K562 (cell line): ENCODE data around the gene DROSHA. TPM values are rescaled to one million over a fixed set of nuclear protein-coding genes. Genes with fewer than 3 reads are reported as not detected.

Experiments
- ATAC-seq: fragments of 200-7000 bp; cut with Tn5 transposase; 3 replicates; pipeline ENCODE4 v1.9.1; 2020; ENCODE audit warnings: moderate library complexity
- BruUV-seq: library from RNA; stranded (reverse); fragments of 400-500 nt; replicated peaks from 2 replicates; lab custom pipeline; 2021; lab: Mats Ljungman, UMichigan
- CTCF ChIA-PET: fragments of 300-600 bp; formaldehyde crosslinking; extraction: SDS; loops from one replicate; lab custom pipeline; 2021; ENCODE audit warnings: low intra/inter-chr PET ratio; lab: Yijun Ruan, JAX
- POLR2A ChIA-PET: fragments of 300-600, 350-650 bp; sonication (Branson Sonifier 250); formaldehyde crosslinking; extraction: SDS; loops from one replicate; lab custom pipeline; 2021; ENCODE audit warnings: antibody characterized with exemption, inconsistent platforms; lab: Yijun Ruan, JAX
- DNase-seq, 4 experiments: peaks; one replicate each; pipeline versions ENCODE4 v3.0.0 to v3.0.0-alpha.2; 2011 to 2018; ENCODE audit warnings: low spot score in 3 of 4, mixed read lengths in 3 of 4; ENCODE audit errors: extremely low read depth in 1 of 4
- FAIRE-seq: peaks from 2 replicates; lab custom pipeline; 2011; peaks lifted over from hg19 to GRCh38; lab: Jason Lieb, UNC
- H2AFZ ChIP-seq: 2 replicates; pipeline ENCODE4 v1.6.0; 2011; ENCODE audit warnings: low read depth, low read length, control low read depth, inconsistent platforms
- H3K27ac ChIP-seq: fragments of 200-600 bp; 3 replicates; pipeline ENCODE4 v1.8.0; 2011; ENCODE audit warnings: low read depth, mild to moderate bottlenecking, control low read depth, inconsistent platforms, low read length, moderate library complexity, mixed read lengths; ENCODE audit errors: extremely low read depth
- H3K27me3 ChIP-seq, 2 experiments: fragments of 300-600 bp in 1 of 2; 2 replicates in 1 of 2; 3 replicates in 1 of 2; pipeline versions ENCODE4 v1.6.0 to v1.8.0; 2011; ENCODE audit warnings: inconsistent platforms in 2 of 2, low read length in 2 of 2, mild to moderate bottlenecking in 1 of 2, mixed read lengths in 1 of 2, moderate library complexity in 1 of 2; ENCODE audit not compliant: control insufficient read depth in 2 of 2, insufficient read depth in 2 of 2
- H3K36me3 ChIP-seq: fragments of 300-600 bp; 3 replicates; pipeline ENCODE4 v1.8.0; 2011; ENCODE audit warnings: mild to moderate bottlenecking, low read length, inconsistent platforms; ENCODE audit not compliant: control insufficient read depth, insufficient read depth
- H3K4me1 ChIP-seq, 2 experiments: fragments of 200-600 bp in 1 of 2; replicated peaks in 1 of 2; 2 replicates in 1 of 2; 3 replicates in 1 of 2; pipeline versions ENCODE4 v1.5.1 to v1.8.0; 2011; ENCODE audit warnings: inconsistent platforms in 2 of 2, low read length in 2 of 2, mild to moderate bottlenecking in 1 of 2, mixed read lengths in 1 of 2, moderate library complexity in 1 of 2; ENCODE audit not compliant: control insufficient read depth in 2 of 2, insufficient read depth in 2 of 2
- H3K4me2 ChIP-seq: 2 replicates; pipeline ENCODE4 v1.6.1; 2011; ENCODE audit warnings: low read length, control low read depth, inconsistent platforms, mixed read lengths; ENCODE audit not compliant: insufficient read depth
- H3K4me3 ChIP-seq: fragments of 200-600 bp; sonication (generic), shearing (Covaris generic); 2 replicates; pipeline ENCODE4 v1.5.1; 2016; ENCODE audit warnings: control low read depth, inconsistent platforms
- H3K79me2 ChIP-seq: fragments of 200-600 bp; 3 replicates; pipeline ENCODE4 v1.8.0; 2011; ENCODE audit warnings: low read length, inconsistent platforms; ENCODE audit not compliant: control insufficient read depth, insufficient read depth
- H3K9ac ChIP-seq, 2 experiments: 2 replicates each; pipeline versions ENCODE4 v1.6.0 to v1.6.1; 2011; ENCODE audit warnings: low read depth in 2 of 2, low read length in 2 of 2, control low read depth in 1 of 2, inconsistent platforms in 1 of 2, mild to moderate bottlenecking in 1 of 2, mixed read lengths in 1 of 2; ENCODE audit not compliant: insufficient read depth in 1 of 2
- H3K9me1 ChIP-seq: one replicate; pipeline ENCODE4 v1.6.0; 2011; ENCODE audit warnings: inconsistent platforms, mild to moderate bottlenecking, low read length, moderate library complexity; ENCODE audit not compliant: control insufficient read depth, insufficient read depth
- H3K9me3 ChIP-seq: replicated peaks from 2 replicates; pipeline ENCODE4 v1.5.1; 2011; ENCODE audit warnings: low read depth, low read length, inconsistent platforms; ENCODE audit not compliant: control insufficient read depth, insufficient read depth
- H4K20me1 ChIP-seq: replicated peaks from 2 replicates; pipeline ENCODE4 v1.6.1; 2011; ENCODE audit warnings: low read length, inconsistent platforms, mixed read lengths; ENCODE audit not compliant: control insufficient read depth, insufficient read depth
- ATF1 ChIP-seq, 2 experiments: fragments of 450-650 bp in 1 of 2; IDR thresholded peaks; 2 replicates each; pipeline ENCODE4 v1.6.1; 2016; ENCODE audit warnings: missing compliant biosample characterization in 1 of 2, missing genetic modification characterization in 1 of 2
- FOSL1 ChIP-seq: fragments of 200-800 bp; sonication (Bioruptor generic); conservative IDR thresholded peaks from 2 replicates; pipeline ENCODE4 v1.6.1; 2016; ENCODE audit warnings: missing genetic modification characterization, missing compliant biosample characterization
- NONO ChIP-seq, 2 experiments: fragments of 200-400 bp in 1 of 2; fragments of 450-650 bp in 1 of 2; formaldehyde crosslinking in 1 of 2; IDR thresholded peaks; 2 replicates each; pipeline ENCODE4 v1.6.1; 2017; ENCODE audit warnings: low read depth in 2 of 2, mild to moderate bottlenecking in 2 of 2, moderate library complexity in 2 of 2, low read length in 1 of 2
- POLR2B ChIP-seq: fragments of 450-650 bp; IDR thresholded peaks from 2 replicates; pipeline ENCODE4 v1.6.1; 2018; ENCODE audit warnings: low read depth; ENCODE audit not compliant: partially characterized antibody
- SPI1 ChIP-seq: IDR thresholded peaks from 2 replicates; pipeline ENCODE4 v1.6.1; 2011; ENCODE audit warnings: low read depth, low read length, control low read depth, borderline replicate concordance
- THRA ChIP-seq: fragments of 450-650 bp; IDR thresholded peaks from 2 replicates; pipeline ENCODE4 v1.6.1; 2017; ENCODE audit warnings: mild to moderate bottlenecking, moderate library complexity
- WGBS: fragments of 100-300 bp; shearing (Covaris generic); methylation state at CpG from one replicate; pipeline ENCODE4 v1.1.6; 2016; ENCODE audit warnings: low coverage, mixed read lengths; ENCODE audit not compliant: insufficient coverage; ENCODE audit errors: missing lambda C conversion rate; 5-methylcytosine and 5-hydroxymethylcytosine counted together
- in situ Hi-C: fragments of 300-500 bp; cut with MboI; formaldehyde crosslinking; loops from 4 replicates; pipeline ENCODE4 v1.15.0; 2018; ENCODE audit warnings: inconsistent platforms, mixed read lengths
- intact Hi-C: fragments of 100-400 bp; cut with micrococcal nuclease; formaldehyde crosslinking; loops from 2 replicates; pipeline ENCODE4 v1.14.2; 2022
- polyA plus RNA-seq, 8 experiments: library from polyadenylated mRNA; depleted of rRNA in 4 of 8; stranded (reverse) in 5 of 8; unstranded in 3 of 8; fragments of >200 nt; fragmentation: Nextera tagmentation in 2 of 8; fragmentation: Illumina TruSeq in 1 of 8; extraction: Ambion mirVana in 2 of 8; extraction: Trizol in 1 of 8; gene quantifications; 2 replicates each; pipeline versions ENCODE4 v1.2.1 to v1.2.3, GENCODE V29; 2011 to 2014; ENCODE audit warnings: inconsistent platforms in 1 of 8, missing spikeins in 1 of 8
- total RNA-seq, 7 experiments: library from RNA; depleted of rRNA in 6 of 7; stranded (reverse); fragments of >200 nt in 6 of 7; fragmentation: Illumina TruSeq in 2 of 7; extraction: Trizol in 2 of 7; gene quantifications; 2 replicates each; pipeline versions ENCODE4 v1.2.1 to v1.2.3, GENCODE V29; 2011 to 2021; ENCODE audit warnings: low replicate concordance in 1 of 7

The DROSHA gene
- total and polyA plus RNA-seq, 9 of the 15 experiments (the other 6 are each of a cell fraction or from before 2014, with no cell fraction given): 52.5 to 109 (median 68.9) TPM

GRCh38 chr5:31579558-31579957, 47.7 kb upstream of the DROSHA start:
- no peak for TF ChIP-seq NONO (IDR thresholded peaks at IDR 0.05; ENCODE audit: low read depth in 2 of 2, low read length in 1 of 2)
- peaks cover 5% of the 10 kb centered on the region in 2 experiments; a peak in 3 of 5 replicates for H3K27me3 ChIP-seq
- no peaks in the 10 kb centered on the region for H3K36me3 ChIP-seq
- intact Hi-C loops (no loop called here), in situ Hi-C loops (loop anchor here (25.0 kb wide), 1 partner anchor 1033 kb away; no protein-coding TSS in a partner anchor)
- no peaks in the 10 kb centered on the region for H3K4me1 ChIP-seq
- H3K9me1 ChIP-seq: no peaks in the 10 kb centered on the region
- H3K4me2 ChIP-seq: no peak overlapping the region
- no peak overlapping the region for H3K4me3 ChIP-seq
- H3K9ac ChIP-seq: no peak overlapping the region
- FAIRE-seq (no peak), ATAC-seq (no peak), DNase-seq (no peak)
- no peaks in the 10 kb centered on the region for H3K79me2 ChIP-seq
- no peak overlapping the region for H3K27ac ChIP-seq
- ChIA-PET POLR2A (no interaction called here), CTCF (interaction anchor here (0.6 kb wide), 1 partner anchor 1847 kb away, joined by 4 read pairs; no protein-coding TSS in a partner anchor)
- H3K9me3 ChIP-seq: no peaks in the 10 kb centered on the region
- BruUV-seq: no TSS peak
- no peak overlapping the region for H2AFZ ChIP-seq
- WGBS: 0% methylated on average over 2 of the region's 2 CpGs
- no peaks in the 10 kb centered on the region for H4K20me1 ChIP-seq

GRCh38 chr5:31577438-31577837, 45.5 kb upstream of the DROSHA start:
- no peak overlapping the region for H3K27ac ChIP-seq
- FAIRE-seq: no peak
- no peak for ATAC-seq
- no TSS peak for BruUV-seq
- no peaks in the 10 kb centered on the region for H4K20me1 ChIP-seq
- POLR2A ChIA-PET: no interaction called here
- H3K4me1 ChIP-seq: no peaks in the 10 kb centered on the region
- H3K27me3 ChIP-seq: peaks cover 10 to 12% of the 10 kb centered on the region in 2 experiments; a peak in 3 of 5 replicates
- CTCF ChIA-PET: no interaction called here
- H3K36me3 ChIP-seq: no peaks in the 10 kb centered on the region
- H3K9me3 ChIP-seq: no peaks in the 10 kb centered on the region
- in situ Hi-C loops (loop anchor here (25.0 kb wide), 1 partner anchor 1035 kb away; no protein-coding TSS in a partner anchor), intact Hi-C loops (no loop called here)
- H3K4me2 ChIP-seq: no peak overlapping the region
- no peak overlapping the region for H3K9ac ChIP-seq
- no peaks in the 10 kb centered on the region for H3K9me1 ChIP-seq
- no peak overlapping the region for H2AFZ ChIP-seq
- no peak for DNase-seq
- H3K79me2 ChIP-seq: no peaks in the 10 kb centered on the region
- H3K4me3 ChIP-seq: no peak overlapping the region
- 0% methylated on average over 3 of the region's 3 CpGs for WGBS
- TF ChIP-seq POLR2B (no peak), FOSL1 (tag) (peak; percentile 35; the same call in 1 of the 2 replicates), THRA (no peak), ATF1 (CRISPR knock-in tag; IDR thresholded peaks at IDR 0.05) (no peak), ATF1 (tag; IDR thresholded peaks at IDR 0.05) (no peak), SPI1 (peak; percentile 62; the same call in 1 of the 2 replicates)
